Measurements from ENCODE around the gene FCSK. TPM values are rescaled to one million over a fixed set of nuclear protein-coding genes. Genes with fewer than 3 reads are reported as not detected.
A peak's percentile ranks its signal among the peaks of the same experiment; 100 is the strongest.

Gene FCSK
- total and polyA plus RNA-seq, 2 of the 13 experiments (the other 11 are each of a cell fraction or from before 2014, with no cell fraction given): 9.1 to 19.2 TPM

DNA sequence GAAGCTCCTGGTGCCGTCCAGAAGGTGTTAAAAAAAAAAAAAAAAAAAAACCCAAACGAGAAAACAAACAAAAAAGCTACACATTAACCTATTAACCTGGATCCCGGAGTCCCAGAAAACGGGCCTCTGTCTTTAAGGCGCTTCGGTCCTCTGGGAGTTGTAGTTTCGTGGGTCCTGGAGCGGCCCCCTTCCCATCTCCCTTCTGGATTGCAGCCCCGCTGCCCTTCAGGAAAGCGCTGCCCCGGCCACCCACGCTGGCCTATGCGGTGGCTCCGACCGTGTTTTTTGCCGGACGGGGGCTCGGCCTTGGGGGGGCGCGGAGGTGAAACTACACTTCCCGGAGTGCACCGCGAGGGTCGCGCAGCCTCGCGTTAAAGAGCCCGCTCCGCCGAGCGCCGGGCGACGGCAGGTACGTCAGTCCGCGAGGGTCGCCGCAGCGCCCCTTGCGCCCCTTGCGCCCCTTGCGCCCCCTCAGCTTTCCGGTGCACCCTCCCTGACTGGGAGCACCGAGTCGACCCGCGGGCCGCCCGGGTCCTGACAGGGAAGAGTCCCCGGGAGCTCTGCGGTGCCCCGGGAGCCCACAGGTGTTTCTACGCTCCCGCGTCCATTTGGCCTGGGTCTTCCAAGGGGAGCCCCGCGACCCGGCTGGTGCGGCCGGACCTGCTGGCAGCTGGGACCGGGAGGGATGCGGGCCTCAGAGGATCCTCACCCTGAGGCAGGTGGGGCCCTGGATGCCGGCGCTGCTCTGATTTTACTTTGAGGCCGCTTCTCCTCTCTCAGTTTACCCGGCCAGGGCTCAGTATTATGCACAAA, at the start of gene FCSK (continued):
- no peak for TF ChIP-seq HDAC6 (IDR thresholded peaks at IDR 0.05; ENCODE audit: low read depth, low read length)
- TF ChIP-seq, protein P1, sequence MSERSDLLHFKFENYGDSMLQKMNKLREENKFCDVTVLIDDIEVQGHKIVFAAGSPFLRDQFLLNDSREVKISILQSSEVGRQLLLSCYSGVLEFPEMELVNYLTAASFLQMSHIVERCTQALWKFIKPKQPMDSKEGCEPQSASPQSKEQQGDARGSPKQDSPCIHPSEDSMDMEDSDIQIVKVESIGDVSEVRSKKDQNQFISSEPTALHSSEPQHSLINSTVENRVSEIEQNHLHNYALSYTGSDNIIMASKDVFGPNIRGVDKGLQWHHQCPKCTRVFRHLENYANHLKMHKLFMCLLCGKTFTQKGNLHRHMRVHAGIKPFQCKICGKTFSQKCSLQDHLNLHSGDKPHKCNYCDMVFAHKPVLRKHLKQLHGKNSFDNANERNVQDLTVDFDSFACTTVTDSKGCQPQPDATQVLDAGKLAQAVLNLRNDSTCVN (CRISPR knock-in tag; IDR thresholded peaks at IDR 0.05; ENCODE audit: borderline replicate concordance): 0 out of 2 replicates have a peak, but pooled peaks have one; percentile 24
- TF ChIP-seq, protein P2, sequence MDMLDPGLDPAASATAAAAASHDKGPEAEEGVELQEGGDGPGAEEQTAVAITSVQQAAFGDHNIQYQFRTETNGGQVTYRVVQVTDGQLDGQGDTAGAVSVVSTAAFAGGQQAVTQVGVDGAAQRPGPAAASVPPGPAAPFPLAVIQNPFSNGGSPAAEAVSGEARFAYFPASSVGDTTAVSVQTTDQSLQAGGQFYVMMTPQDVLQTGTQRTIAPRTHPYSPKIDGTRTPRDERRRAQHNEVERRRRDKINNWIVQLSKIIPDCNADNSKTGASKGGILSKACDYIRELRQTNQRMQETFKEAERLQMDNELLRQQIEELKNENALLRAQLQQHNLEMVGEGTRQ (IDR thresholded peaks at IDR 0.05; ENCODE audit: low read depth, low read length): no peak
- TF ChIP-seq, protein P2 (CRISPR knock-in tag; IDR thresholded peaks at IDR 0.05; ENCODE audit: borderline replicate concordance): peak; percentile 3; the same call in 1 of the 2 replicates
- TF ChIP-seq ZNF205 (CRISPR knock-in tag; IDR thresholded peaks at IDR 0.05): peak; percentile 67; the same call in 1 of the 2 replicates
- peak; percentile 81 for TF ChIP-seq HNRNPUL1 (IDR thresholded peaks at IDR 0.05; ENCODE audit: low read depth, low read length)
- no peak for TF ChIP-seq ZNF17 (CRISPR knock-in tag; IDR thresholded peaks at IDR 0.05)
- peak; percentile 95 for TF ChIP-seq HOXA3 (CRISPR knock-in tag; IDR thresholded peaks at IDR 0.05)
- TF ChIP-seq, protein P3, sequence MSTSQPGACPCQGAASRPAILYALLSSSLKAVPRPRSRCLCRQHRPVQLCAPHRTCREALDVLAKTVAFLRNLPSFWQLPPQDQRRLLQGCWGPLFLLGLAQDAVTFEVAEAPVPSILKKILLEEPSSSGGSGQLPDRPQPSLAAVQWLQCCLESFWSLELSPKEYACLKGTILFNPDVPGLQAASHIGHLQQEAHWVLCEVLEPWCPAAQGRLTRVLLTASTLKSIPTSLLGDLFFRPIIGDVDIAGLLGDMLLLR (CRISPR knock-in tag; IDR thresholded peaks at IDR 0.05): peak; percentile 95
- 0 out of 2 replicates have a peak, but pooled peaks have one; percentile 55 for TF ChIP-seq ZNF569 (CRISPR knock-in tag; IDR thresholded peaks at IDR 0.05; ENCODE audit: borderline replicate concordance)
- TF ChIP-seq PAWR (CRISPR knock-in tag; IDR thresholded peaks at IDR 0.05; ENCODE audit: borderline replicate concordance): no peak
- TF ChIP-seq IRX3 (CRISPR knock-in tag; IDR thresholded peaks at IDR 0.05; ENCODE audit: borderline replicate concordance, low read depth): peak; percentile 80; the same call in 1 of the 2 replicates
- TF ChIP-seq, protein P4, sequence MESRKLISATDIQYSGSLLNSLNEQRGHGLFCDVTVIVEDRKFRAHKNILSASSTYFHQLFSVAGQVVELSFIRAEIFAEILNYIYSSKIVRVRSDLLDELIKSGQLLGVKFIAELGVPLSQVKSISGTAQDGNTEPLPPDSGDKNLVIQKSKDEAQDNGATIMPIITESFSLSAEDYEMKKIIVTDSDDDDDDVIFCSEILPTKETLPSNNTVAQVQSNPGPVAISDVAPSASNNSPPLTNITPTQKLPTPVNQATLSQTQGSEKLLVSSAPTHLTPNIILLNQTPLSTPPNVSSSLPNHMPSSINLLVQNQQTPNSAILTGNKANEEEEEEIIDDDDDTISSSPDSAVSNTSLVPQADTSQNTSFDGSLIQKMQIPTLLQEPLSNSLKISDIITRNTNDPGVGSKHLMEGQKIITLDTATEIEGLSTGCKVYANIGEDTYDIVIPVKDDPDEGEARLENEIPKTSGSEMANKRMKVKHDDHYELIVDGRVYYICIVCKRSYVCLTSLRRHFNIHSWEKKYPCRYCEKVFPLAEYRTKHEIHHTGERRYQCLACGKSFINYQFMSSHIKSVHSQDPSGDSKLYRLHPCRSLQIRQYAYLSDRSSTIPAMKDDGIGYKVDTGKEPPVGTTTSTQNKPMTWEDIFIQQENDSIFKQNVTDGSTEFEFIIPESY (CRISPR knock-in tag; IDR thresholded peaks at IDR 0.05): peak; percentile 36; the same call in 1 of the 2 replicates
- TF ChIP-seq DR1 (CRISPR knock-in tag; IDR thresholded peaks at IDR 0.05): peak; percentile 89
- TF ChIP-seq, protein P5, sequence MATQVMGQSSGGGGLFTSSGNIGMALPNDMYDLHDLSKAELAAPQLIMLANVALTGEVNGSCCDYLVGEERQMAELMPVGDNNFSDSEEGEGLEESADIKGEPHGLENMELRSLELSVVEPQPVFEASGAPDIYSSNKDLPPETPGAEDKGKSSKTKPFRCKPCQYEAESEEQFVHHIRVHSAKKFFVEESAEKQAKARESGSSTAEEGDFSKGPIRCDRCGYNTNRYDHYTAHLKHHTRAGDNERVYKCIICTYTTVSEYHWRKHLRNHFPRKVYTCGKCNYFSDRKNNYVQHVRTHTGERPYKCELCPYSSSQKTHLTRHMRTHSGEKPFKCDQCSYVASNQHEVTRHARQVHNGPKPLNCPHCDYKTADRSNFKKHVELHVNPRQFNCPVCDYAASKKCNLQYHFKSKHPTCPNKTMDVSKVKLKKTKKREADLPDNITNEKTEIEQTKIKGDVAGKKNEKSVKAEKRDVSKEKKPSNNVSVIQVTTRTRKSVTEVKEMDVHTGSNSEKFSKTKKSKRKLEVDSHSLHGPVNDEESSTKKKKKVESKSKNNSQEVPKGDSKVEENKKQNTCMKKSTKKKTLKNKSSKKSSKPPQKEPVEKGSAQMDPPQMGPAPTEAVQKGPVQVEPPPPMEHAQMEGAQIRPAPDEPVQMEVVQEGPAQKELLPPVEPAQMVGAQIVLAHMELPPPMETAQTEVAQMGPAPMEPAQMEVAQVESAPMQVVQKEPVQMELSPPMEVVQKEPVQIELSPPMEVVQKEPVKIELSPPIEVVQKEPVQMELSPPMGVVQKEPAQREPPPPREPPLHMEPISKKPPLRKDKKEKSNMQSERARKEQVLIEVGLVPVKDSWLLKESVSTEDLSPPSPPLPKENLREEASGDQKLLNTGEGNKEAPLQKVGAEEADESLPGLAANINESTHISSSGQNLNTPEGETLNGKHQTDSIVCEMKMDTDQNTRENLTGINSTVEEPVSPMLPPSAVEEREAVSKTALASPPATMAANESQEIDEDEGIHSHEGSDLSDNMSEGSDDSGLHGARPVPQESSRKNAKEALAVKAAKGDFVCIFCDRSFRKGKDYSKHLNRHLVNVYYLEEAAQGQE (IDR thresholded peaks at IDR 0.05; ENCODE audit: borderline replicate concordance in 1 of 2, low read depth in 1 of 2, low read length in 2 of 2): peak in 1 of 2 experiments; percentile 49; a peak in 1 of 4 replicates

All from HepG2 (cell line).